ENCODE measurements around the gene OR2A5.

- no peak for TF ChIP-seq CTCF (IDR thresholded peaks at IDR 0.05)
- TF ChIP-seq POLR2A (IDR thresholded peaks at IDR 0.05; ENCODE audit: low read length), result no peak
- TF ChIP-seq CBX8 (IDR thresholded peaks at IDR 0.05), result no peak
- TF ChIP-seq MAX (IDR thresholded peaks at IDR 0.05), result no peak
- no peak for TF ChIP-seq ZNF302 (CRISPR knock-in tag; IDR thresholded peaks at IDR 0.05)
- TF ChIP-seq SMC3 (IDR thresholded peaks at IDR 0.05), result no peak
- no peak for TF ChIP-seq RAD21 (conservative IDR thresholded peaks at IDR 0.05 in 1 of 2, IDR thresholded peaks at IDR 0.05 in 1 of 2)
- TF ChIP-seq REST (IDR thresholded peaks at IDR 0.05), result no peak
- TF ChIP-seq EP300 (IDR thresholded peaks at IDR 0.05), result no peak
- TF ChIP-seq HDAC2 (IDR thresholded peaks at IDR 0.05), result no peak
- TF ChIP-seq ZSCAN20 (CRISPR knock-in tag; IDR thresholded peaks at IDR 0.05), result no peak
- no peak for TF ChIP-seq CHD2 (IDR thresholded peaks at IDR 0.05; ENCODE audit: low read length, partially characterized antibody)
- no peak for TF ChIP-seq BHLHE40 (IDR thresholded peaks at IDR 0.05; ENCODE audit: low read depth, low read length)
Measured at GRCh38 chr7:144050093-144050492, 1.3 kb downstream of the OR2A5 start.

Data from A549 (cell line).